ENCODE results near the gene RIPK3.
A peak's percentile ranks its signal among the peaks of the same experiment; 100 is the strongest.
"Not testable (repeated sequence)": the region's sequence is repeated elsewhere in the genome, so short reads cannot be mapped to it uniquely, and the experiment has no call there.

Gene RIPK3

GRCh38 chr14:24339284-24340151 is at the start of gene RIPK3:
Gene RIPK3 (minus strand): TSS chr14:24339991. CDS start chr14:24339826, 165 bp downstream.
- no peak for DNase-seq (ENCODE audit: low read depth, low spot score)

GRCh38 chr14:24389226-24389848 is 49.5 kb upstream of the RIPK3 start:
- no peak for DNase-seq (ENCODE audit: low read depth, low spot score)

GRCh38 chr14:24388474-24389179 is 48.8 kb upstream of the RIPK3 start:
- DNase-seq (ENCODE audit: low read depth, low spot score) = no peak

- DNase-seq (ENCODE audit: low read depth, low spot score) = not testable (repeated sequence)
These were observed 47.8 kb upstream of the RIPK3 start for GRCh38 chr14:24387579-24387978.

GRCh38 chr14:24387009-24387345 is 47.2 kb upstream of the RIPK3 start:
- DNase-seq (ENCODE audit: low read depth, low spot score) = no peak

GRCh38 chr14:24385524-24385923 is 45.7 kb upstream of the RIPK3 start:
- no peak for DNase-seq (ENCODE audit: low read depth, low spot score)

- no peak for DNase-seq (ENCODE audit: low read depth, low spot score)
These were observed 44.4 kb upstream of the RIPK3 start for GRCh38 chr14:24384169-24384568.

GRCh38 chr14:24382064-24382371 is 42.2 kb upstream of the RIPK3 start:
- no peak for DNase-seq (ENCODE audit: low read depth, low spot score)

GRCh38 chr14:24381363-24382063 is 41.7 kb upstream of the RIPK3 start:
- DNase-seq (ENCODE audit: low read depth, low spot score) = no peak

- DNase-seq (ENCODE audit: low read depth, low spot score) = peak; percentile 51
These were observed 40.3 kb upstream of the RIPK3 start for GRCh38 chr14:24379907-24380730.

GRCh38 chr14:24378981-24379906 is 39.5 kb upstream of the RIPK3 start:
- DNase-seq (ENCODE audit: low read depth, low spot score) = no peak

GRCh38 chr14:24378327-24378726 is 38.5 kb upstream of the RIPK3 start:
- DNase-seq (ENCODE audit: low read depth, low spot score) = no peak

- peak; percentile 66 for DNase-seq (ENCODE audit: low read depth, low spot score)
These were observed 37.9 kb upstream of the RIPK3 start for GRCh38 chr14:24377657-24378056.

GRCh38 chr14:24377126-24377525 is 37.3 kb upstream of the RIPK3 start:
- DNase-seq (ENCODE audit: low read depth, low spot score) = no peak

GRCh38 chr14:24376448-24377070 is 36.8 kb upstream of the RIPK3 start:
- peak; percentile 83 for DNase-seq (ENCODE audit: low read depth, low spot score)

GRCh38 chr14:24372701-24373416 is 33.1 kb upstream of the RIPK3 start:
- DNase-seq (ENCODE audit: low read depth, low spot score) = no peak

- not testable (repeated sequence) for DNase-seq (ENCODE audit: low read depth, low spot score)
These were observed 31.8 kb upstream of the RIPK3 start for GRCh38 chr14:24371605-24372004.

GRCh38 chr14:24370748-24371147 is 31.0 kb upstream of the RIPK3 start:
- no peak for DNase-seq (ENCODE audit: low read depth, low spot score)

Measured in ELF-1 (cell line).